Astrocyte (in vitro differentiated cells and primary cell): ENCODE measurements around the gene HS6ST2.

Source experiments
- CTCF ChIP-seq: IDR thresholded peaks from 2 replicates; pipeline ENCODE4 v1.5.1; 2011; ENCODE audit warnings: low read depth, mild to moderate bottlenecking, inconsistent platforms, low read length, moderate library complexity; ENCODE audit not compliant: insufficient read depth
- EZH2 ChIP-seq: IDR thresholded peaks from 2 replicates; pipeline ENCODE4 v1.6.1; 2012; ENCODE audit warnings: mild to moderate bottlenecking, low read length, inconsistent platforms; ENCODE audit not compliant: insufficient read depth

GRCh38 chrX:132591719-132592275, 366.6 kb downstream of the HS6ST2 start:
- TF ChIP-seq CTCF = no peak
- TF ChIP-seq EZH2 = no peak
